LNCaP clone FGC (cell line): ENCODE data around the gene KRTAP10-7.
"Not testable (repeated sequence)": the region's sequence is repeated elsewhere in the genome, so short reads cannot be mapped to it uniquely, and the experiment has no call there.

Source experiments
- DNase-seq: peaks from one replicate; pipeline ENCODE4 v3.0.0-alpha.2; 2011; ENCODE audit warnings: low read depth
- H3K4me3 ChIP-seq: 2 replicates; pipeline ENCODE4 v1.5.1; 2011; ENCODE audit warnings: mild to moderate bottlenecking, low read depth, low read length, control low read depth
- TF ChIP-seq, protein P1 (sequence below): IDR thresholded peaks from 2 replicates; pipeline ENCODE4 v1.5.1; 2012; ENCODE audit warnings: mild to moderate bottlenecking; ENCODE audit not compliant: control insufficient read depth, insufficient read depth; ENCODE audit errors: extremely low read depth

The KRTAP10-7 gene

DNA sequence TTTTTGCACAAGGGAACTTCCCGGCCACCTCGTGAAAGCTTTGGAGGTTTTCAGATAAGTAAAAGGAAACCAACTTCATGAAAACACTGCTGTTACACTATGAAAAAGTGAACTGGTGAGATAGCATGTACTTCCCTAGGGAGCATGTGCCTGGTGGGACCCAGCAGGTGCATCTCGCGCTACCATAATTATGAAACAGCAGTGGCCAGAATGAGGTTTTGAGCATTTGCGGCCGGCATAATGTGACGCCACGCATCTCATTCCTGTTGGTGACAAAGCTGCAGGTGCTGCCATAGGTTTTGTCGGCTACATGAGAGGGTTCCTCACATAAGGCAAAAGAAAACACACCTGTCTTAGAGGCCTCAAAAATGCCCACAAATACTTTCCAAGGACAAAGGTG lies 43.5 kb upstream of the KRTAP10-7 start:
- DNase-seq: no peak
- TF ChIP-seq, protein P1, sequence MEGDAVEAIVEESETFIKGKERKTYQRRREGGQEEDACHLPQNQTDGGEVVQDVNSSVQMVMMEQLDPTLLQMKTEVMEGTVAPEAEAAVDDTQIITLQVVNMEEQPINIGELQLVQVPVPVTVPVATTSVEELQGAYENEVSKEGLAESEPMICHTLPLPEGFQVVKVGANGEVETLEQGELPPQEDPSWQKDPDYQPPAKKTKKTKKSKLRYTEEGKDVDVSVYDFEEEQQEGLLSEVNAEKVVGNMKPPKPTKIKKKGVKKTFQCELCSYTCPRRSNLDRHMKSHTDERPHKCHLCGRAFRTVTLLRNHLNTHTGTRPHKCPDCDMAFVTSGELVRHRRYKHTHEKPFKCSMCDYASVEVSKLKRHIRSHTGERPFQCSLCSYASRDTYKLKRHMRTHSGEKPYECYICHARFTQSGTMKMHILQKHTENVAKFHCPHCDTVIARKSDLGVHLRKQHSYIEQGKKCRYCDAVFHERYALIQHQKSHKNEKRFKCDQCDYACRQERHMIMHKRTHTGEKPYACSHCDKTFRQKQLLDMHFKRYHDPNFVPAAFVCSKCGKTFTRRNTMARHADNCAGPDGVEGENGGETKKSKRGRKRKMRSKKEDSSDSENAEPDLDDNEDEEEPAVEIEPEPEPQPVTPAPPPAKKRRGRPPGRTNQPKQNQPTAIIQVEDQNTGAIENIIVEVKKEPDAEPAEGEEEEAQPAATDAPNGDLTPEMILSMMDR: no peak
- no peak overlapping the region for H3K4me3 ChIP-seq

DNA sequence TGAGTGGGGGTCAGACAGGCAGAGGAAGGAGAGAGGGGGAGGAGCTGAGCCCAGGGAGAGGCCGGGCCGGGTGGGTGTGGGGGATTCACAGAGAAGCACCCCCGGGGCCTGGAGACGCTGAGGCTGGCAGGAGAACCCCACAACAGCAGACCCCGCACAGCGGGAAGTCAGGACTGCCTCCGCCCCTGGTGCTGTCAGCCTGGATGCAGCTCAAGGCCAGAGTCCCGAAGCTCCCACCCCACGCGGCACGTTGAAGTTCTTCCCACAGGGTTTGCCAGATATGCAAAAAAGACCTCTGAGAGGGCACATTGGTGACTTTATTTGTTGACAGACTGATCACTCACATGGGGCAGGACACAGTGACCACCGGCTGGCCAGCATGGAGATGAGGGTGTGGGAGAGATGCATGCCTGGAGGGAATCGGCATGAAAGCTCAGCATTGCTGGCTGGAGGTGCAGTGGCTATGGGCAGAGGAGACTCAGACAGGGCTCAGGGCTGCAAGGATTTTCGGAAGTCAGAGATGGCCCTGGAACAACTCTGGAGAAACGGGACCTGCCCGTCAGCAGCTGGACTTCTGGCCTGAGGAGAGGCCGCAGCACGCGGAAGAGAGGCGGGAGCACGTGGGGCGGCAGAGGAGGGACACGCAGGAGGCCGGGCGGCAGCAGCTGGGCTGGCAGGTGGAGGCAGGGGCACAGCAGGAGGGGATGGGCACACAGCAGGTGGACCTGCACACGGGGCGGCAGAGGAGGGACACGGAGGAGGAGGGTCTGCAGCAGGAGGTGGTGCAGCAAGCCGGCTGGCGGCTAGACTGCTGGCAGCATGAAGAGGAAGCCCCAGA lies 42.7 kb upstream of the KRTAP10-7 start:
- no peak for DNase-seq
- no peak overlapping the region for H3K4me3 ChIP-seq
- TF ChIP-seq, protein P1: no peak

DNA sequence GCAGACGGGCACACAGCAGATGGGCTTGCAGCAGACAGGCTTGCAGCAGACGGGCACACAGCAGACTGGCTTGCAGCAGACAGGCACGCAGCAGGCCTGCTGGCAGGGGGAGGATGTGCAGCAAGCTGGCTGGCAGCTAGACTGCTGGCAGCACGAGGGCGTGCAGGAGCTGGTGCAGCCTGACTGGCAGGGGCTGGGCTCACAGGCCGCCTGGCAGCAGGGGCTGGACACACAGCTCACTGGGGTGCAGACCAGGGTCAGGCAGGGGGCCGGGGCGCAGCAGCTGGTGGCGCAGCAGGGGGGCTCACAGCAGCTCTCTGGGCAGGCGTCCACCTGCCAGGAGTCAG lies 42.1 kb upstream of the KRTAP10-7 start:
- H3K4me3 ChIP-seq, DNase-seq: not testable (repeated sequence)

DNA sequence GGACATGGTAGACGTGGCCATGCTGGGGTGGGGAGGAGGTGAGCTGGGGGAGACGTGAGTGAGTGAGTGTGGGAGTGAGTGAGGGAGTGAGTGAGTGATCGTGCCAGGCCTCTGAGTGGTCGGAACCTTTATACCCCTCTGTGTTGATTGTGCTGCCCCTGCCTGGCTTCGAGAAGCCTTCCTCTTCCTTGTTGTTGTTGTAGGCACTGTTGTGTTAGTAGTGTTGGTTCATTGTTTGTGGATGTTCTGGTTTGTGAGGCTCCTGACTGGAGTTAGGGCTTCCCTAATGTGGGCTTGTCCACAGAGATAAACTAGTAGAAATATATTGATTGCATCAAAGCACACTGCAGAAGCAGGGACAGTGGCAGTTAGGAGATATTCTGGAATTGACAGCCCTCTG lies 41.7 kb upstream of the KRTAP10-7 start, which contains the start of gene KRTAP10-3:
Gene KRTAP10-3, minus strand, starts transcription at position 101 of the 400 bp plus-strand sequence. Its CDS starts 80 bp downstream, at position 21.
- TF ChIP-seq, protein P1: no peak

DNA sequence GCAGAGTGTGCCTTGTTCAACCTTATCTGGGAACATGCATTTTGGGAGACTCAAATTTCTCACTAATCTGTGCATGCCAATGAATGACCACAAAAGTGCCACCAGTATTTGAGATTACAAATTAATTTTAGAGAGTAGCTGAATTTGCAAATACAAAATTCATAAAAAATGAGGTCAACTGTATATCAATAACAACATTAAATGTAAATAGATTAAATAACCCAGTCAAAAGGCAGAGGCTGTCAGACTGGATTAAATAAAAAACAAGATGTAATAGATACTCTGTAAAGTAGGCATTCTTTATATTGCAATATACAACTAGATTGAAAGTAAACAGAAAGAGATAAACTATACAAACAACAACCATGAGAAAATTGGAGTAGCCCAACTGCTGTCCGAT lies 36.3 kb upstream of the KRTAP10-7 start:
- no peak overlapping the region for H3K4me3 ChIP-seq
- DNase-seq: no peak
- TF ChIP-seq, protein P1: no peak

More for the DNA sequence above, 41.7 kb upstream of the KRTAP10-7 start, which contains the start of gene KRTAP10-3:
- DNase-seq: no peak
- H3K4me3 ChIP-seq: no peak within 1 kb of the TSS

DNA sequence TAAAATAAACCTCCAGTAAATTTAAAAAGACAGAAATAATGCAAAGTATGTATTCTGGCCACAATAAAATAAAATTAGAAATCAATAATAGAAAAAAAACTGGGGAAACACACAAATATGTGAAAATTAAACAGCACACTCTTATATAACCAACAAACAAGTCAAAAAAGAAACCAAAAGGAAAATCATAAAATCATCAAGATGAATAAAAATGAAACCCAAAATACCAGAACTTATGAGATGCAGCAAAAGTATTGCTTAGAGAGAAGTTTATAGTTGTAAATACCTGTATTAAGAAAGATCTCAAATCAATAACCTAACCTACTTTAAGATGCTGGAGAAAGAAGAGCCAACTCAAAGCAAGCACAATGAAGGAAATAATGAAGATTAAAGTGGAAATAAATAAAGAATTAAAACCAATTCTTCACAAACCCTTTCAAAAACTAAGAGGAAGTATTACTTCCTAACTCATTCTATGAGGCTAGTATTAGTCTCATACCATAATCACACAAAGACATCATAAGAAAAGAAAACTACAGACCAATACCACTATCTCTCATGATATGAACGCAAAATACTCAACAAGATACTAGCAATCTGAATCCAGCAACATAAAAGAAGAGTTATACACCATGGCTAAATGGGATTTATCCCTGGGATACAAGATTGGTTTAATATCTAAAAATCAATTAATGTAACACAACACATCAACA lies 35.4 kb upstream of the KRTAP10-7 start:
- H3K4me3 ChIP-seq: no peak overlapping the region
- DNase-seq: no peak
- TF ChIP-seq, protein P1: no peak

DNA sequence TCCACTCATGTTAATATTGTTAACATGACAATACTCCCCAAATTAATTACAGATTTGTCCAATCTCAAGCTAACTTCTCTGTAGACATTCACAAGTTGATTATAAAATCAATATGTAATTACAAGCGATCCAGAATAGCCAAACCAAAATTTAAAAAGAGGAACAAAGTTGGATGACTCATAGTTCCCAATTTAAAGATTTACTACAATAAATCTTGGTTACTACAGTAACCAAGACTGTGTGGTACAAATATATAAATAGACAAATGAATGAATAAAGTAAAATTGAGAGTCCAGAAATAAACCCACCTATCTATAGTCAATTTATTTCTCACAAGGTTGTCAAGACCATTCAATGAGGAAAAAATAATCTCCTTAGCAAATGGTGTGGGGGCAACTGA lies 34.0 kb upstream of the KRTAP10-7 start:
- no peak overlapping the region for H3K4me3 ChIP-seq
- TF ChIP-seq, protein P1: no peak
- no peak for DNase-seq
